ENCODE data around the gene FBXL20. TPM values are rescaled to one million over a fixed set of nuclear protein-coding genes. Genes with fewer than 3 reads are reported as not detected.
A peak's percentile ranks its signal among the peaks of the same experiment; 100 is the strongest.

The FBXL20 gene
- total RNA-seq, 1 donor from 2014 or later = 14.2 TPM

GRCh38 chr17:39359994-39360393 is 41.4 kb downstream of the FBXL20 start:
- Histone ChIP-seq H3K4me3 (no peak overlapping the region), H3K4me1 (peaks cover 48% of the 10 kb centered on the region), H3K9me3 (replicated peaks) (no peaks in the 10 kb centered on the region), H3K27ac (replicated peaks) (peak overlapping the region; percentile 57), H3K36me3 (no peaks in the 10 kb centered on the region), H3K27me3 (ENCODE audit: low read depth) (no peaks in the 10 kb centered on the region)
- DNase-seq = no peak
- no peak for TF ChIP-seq CTCF (IDR thresholded peaks at IDR 0.05; ENCODE audit: borderline replicate concordance)
- intact Hi-C loops (cut with micrococcal nuclease) = no loop called here

GRCh38 chr17:39357986-39358385 is 43.4 kb downstream of the FBXL20 start:
- Histone ChIP-seq H3K27ac (replicated peaks) (no peak overlapping the region), H3K36me3 (no peaks in the 10 kb centered on the region), H3K4me3 (no peak overlapping the region), H3K9me3 (replicated peaks) (no peaks in the 10 kb centered on the region), H3K27me3 (ENCODE audit: low read depth) (no peaks in the 10 kb centered on the region), H3K4me1 (peaks cover 52% of the 10 kb centered on the region)
- no peak for DNase-seq
- no peak for TF ChIP-seq CTCF (IDR thresholded peaks at IDR 0.05; ENCODE audit: borderline replicate concordance)
- intact Hi-C loops (cut with micrococcal nuclease) = no loop called here

GRCh38 chr17:39357488-39357887 is 43.9 kb downstream of the FBXL20 start:
- H3K4me3 ChIP-seq = no peak overlapping the region

GRCh38 chr17:39352986-39353385 is 48.4 kb downstream of the FBXL20 start:
- H3K4me1 ChIP-seq = peaks cover 33% of the 10 kb centered on the region
- peak overlapping the region; percentile 34 for H3K27ac ChIP-seq (replicated peaks)
- TF ChIP-seq CTCF (IDR thresholded peaks at IDR 0.05; ENCODE audit: borderline replicate concordance) = no peak
- intact Hi-C loops (cut with micrococcal nuclease) = no loop called here
- no peaks in the 10 kb centered on the region for H3K9me3 ChIP-seq (replicated peaks)
- no peak for DNase-seq
- H3K36me3 ChIP-seq = no peaks in the 10 kb centered on the region
- H3K4me3 ChIP-seq = no peak overlapping the region
- H3K27me3 ChIP-seq (ENCODE audit: low read depth) = no peaks in the 10 kb centered on the region

More at GRCh38 chr17:39357488-39357887, 43.9 kb downstream of the FBXL20 start:
- Histone ChIP-seq H3K4me1 (peaks cover 57% of the 10 kb centered on the region), H3K36me3 (no peaks in the 10 kb centered on the region), H3K27ac (replicated peaks) (no peak overlapping the region), H3K27me3 (ENCODE audit: low read depth) (no peaks in the 10 kb centered on the region), H3K9me3 (replicated peaks) (no peaks in the 10 kb centered on the region)
- DNase-seq = no peak
- no peak for TF ChIP-seq CTCF (IDR thresholded peaks at IDR 0.05; ENCODE audit: borderline replicate concordance)
- intact Hi-C loops (cut with micrococcal nuclease) = no loop called here

- Histone ChIP-seq H3K4me3 (no peak overlapping the region), H3K9me3 (replicated peaks) (no peaks in the 10 kb centered on the region), H3K4me1 (peaks cover 32% of the 10 kb centered on the region), H3K36me3 (no peaks in the 10 kb centered on the region), H3K27me3 (ENCODE audit: low read depth) (no peaks in the 10 kb centered on the region), H3K27ac (replicated peaks) (peak overlapping the region; percentile 34)
- intact Hi-C loops (cut with micrococcal nuclease) = no loop called here
- TF ChIP-seq CTCF (IDR thresholded peaks at IDR 0.05; ENCODE audit: borderline replicate concordance) = no peak
- DNase-seq = no peak
Observed at GRCh38 chr17:39352511-39352910, 48.9 kb downstream of the FBXL20 start.

- no peak for TF ChIP-seq CTCF (IDR thresholded peaks at IDR 0.05; ENCODE audit: borderline replicate concordance)
- intact Hi-C loops (cut with micrococcal nuclease) = no loop called here
- Histone ChIP-seq H3K27me3 (ENCODE audit: low read depth) (no peaks in the 10 kb centered on the region), H3K36me3 (no peaks in the 10 kb centered on the region), H3K9me3 (replicated peaks) (no peaks in the 10 kb centered on the region), H3K4me1 (peaks cover 32% of the 10 kb centered on the region), H3K27ac (replicated peaks) (no peak overlapping the region), H3K4me3 (no peak overlapping the region)
- DNase-seq = no peak
Observed at GRCh38 chr17:39351508-39351907, 49.9 kb downstream of the FBXL20 start.

All from left ventricle myocardium inferior (tissue), 1 donor.